Uterus (tissue), 4 donors: ENCODE measurements around the gene CDT1. TPM values are rescaled to one million over a fixed set of nuclear protein-coding genes. Genes with fewer than 3 reads are reported as not detected.

Source experiments
- DNase-seq, 2 donors: peaks; one replicate each; pipeline ENCODE4 v3.0.0-alpha.2; 2019 to 2020
- H3K27ac ChIP-seq, 2 donors: fragments of 200-600 bp; sonication (generic); 1 replicate in 1 of 2; 2 replicates in 1 of 2; pipeline ENCODE4 v1.5.1; 2016 to 2018
- H3K27me3 ChIP-seq, 2 donors: fragments of 200-600 bp; sonication (generic); one replicate each; pipeline ENCODE4 v1.5.1; 2018 to 2019; ENCODE audit warnings: control low read depth in 1 of 2
- H3K36me3 ChIP-seq, 2 donors: fragments of 200-600 bp; sonication (generic); one replicate each; pipeline ENCODE4 v1.5.1; 2019; ENCODE audit warnings: control low read depth in 1 of 2
- H3K4me1 ChIP-seq, 2 donors: fragments of 200-600 bp; sonication (generic); one replicate each; pipeline ENCODE4 v1.5.1; 2018 to 2019; ENCODE audit warnings: control low read depth in 1 of 2
- H3K4me3 ChIP-seq, 2 donors: fragments of 200-600 bp; sonication (generic); 1 replicate in 1 of 2; 2 replicates in 1 of 2; pipeline ENCODE4 v1.5.1; 2018 to 2019; ENCODE audit warnings: mild to moderate bottlenecking in 1 of 2
- H3K9me3 ChIP-seq, 2 donors: fragments of 200-600 bp; sonication (generic); one replicate each; pipeline ENCODE4 v1.5.1; 2019; ENCODE audit warnings: control low read depth in 1 of 2
- POLR2A ChIP-seq, 2 donors: fragments of 450-650 bp; IDR thresholded peaks; one replicate each; pipeline ENCODE4 v1.6.1; 2016; ENCODE audit warnings: antibody characterized with exemption in 2 of 2, mild to moderate bottlenecking in 1 of 2, moderate library complexity in 1 of 2
- intact Hi-C: fragments of 100-400 bp; cut with DNase I; formaldehyde crosslinking; loops from one replicate; pipeline ENCODE4 v1.15.1; 2023; ENCODE audit warnings: low total_unique reads
- total RNA-seq, 4 donors: library from RNA; depleted of rRNA in 3 of 4; stranded (reverse); fragments of >200 nt in 3 of 4; gene quantifications; one replicate each; pipeline versions ENCODE4 v1.1.0 to v1.2.4, GENCODE V29; 2014 to 2023
- TF ChIP-seq, protein P1 (sequence below), 4 experiments: fragments of 200-600 bp in 2 of 4; fragments of 450-650 bp in 2 of 4; sonication (generic) in 2 of 4; IDR thresholded peaks; one replicate each; pipeline ENCODE4 v1.5.1; 2016 to 2019; ENCODE audit warnings: antibody characterized with exemption in 4 of 4, mild to moderate bottlenecking in 2 of 4, moderate library complexity in 1 of 4
- donor health status: DM: yes; HTN: yes; CAD: no.

CDT1 gene
- total RNA-seq, 4 donors from 2014 or later, result 0.34 to 6.6 TPM; not detected in 2

DNA sequence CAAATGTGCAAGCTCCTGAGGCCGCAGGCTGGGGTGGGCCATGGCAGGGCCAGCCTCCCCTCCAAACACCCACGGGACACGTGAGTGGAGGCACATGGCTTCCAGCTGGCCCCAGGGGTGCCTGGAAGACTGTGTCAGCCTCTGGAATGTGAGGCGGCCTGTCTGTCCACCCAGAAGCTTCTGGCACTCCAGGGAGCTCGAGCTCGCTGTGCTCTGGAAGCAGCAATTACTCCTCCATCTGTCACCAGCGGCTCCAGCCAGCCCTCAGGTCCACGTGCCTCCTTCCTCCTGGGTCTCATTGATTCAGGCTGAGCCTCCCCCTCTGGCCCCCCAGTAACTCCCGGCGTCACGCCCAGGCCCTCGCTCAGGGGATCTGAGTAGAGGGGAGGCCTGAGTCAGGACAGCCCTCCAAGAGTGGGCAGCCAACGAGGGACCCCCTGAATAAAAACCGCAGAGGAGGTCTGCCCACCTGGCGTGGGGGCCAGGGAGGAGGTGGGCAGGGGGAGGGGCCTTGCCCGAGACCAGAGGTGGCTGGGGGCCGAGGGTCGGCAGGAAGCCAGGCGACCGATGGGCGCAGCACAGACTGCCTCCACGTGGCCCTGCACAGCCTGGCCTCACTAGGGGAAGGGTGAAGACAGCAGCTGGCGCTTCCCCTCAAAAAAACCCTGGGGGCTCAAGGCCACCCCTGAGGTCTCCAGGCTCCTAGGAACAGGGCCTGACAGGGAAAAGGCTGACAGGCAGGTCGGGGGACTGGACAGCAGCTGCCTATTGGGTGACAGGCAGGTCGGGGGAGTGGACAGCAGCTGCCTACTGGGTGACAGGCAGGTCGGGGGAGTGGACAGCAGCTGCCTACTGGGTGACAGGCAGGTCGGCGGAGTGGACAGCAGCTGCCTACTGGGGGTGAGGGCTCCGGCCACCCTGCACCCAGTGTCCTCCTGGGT, 30.4 kb upstream of the CDT1 start:
- Histone ChIP-seq H3K27me3 (no peaks in the 10 kb centered on the region), H3K4me3 (no peak overlapping the region), H3K4me1 (peaks cover 9 to 56% of the 10 kb centered on the region in 2 donors), H3K27ac (peak overlapping the region; percentile 39 to 73), H3K9me3 (no peaks in the 10 kb centered on the region), H3K36me3 (no peaks in the 10 kb centered on the region)
- intact Hi-C loops, result no loop called here
- TF ChIP-seq POLR2A (IDR thresholded peaks at IDR 0.05), result no peak
- TF ChIP-seq, protein P1, sequence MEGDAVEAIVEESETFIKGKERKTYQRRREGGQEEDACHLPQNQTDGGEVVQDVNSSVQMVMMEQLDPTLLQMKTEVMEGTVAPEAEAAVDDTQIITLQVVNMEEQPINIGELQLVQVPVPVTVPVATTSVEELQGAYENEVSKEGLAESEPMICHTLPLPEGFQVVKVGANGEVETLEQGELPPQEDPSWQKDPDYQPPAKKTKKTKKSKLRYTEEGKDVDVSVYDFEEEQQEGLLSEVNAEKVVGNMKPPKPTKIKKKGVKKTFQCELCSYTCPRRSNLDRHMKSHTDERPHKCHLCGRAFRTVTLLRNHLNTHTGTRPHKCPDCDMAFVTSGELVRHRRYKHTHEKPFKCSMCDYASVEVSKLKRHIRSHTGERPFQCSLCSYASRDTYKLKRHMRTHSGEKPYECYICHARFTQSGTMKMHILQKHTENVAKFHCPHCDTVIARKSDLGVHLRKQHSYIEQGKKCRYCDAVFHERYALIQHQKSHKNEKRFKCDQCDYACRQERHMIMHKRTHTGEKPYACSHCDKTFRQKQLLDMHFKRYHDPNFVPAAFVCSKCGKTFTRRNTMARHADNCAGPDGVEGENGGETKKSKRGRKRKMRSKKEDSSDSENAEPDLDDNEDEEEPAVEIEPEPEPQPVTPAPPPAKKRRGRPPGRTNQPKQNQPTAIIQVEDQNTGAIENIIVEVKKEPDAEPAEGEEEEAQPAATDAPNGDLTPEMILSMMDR (IDR thresholded peaks at IDR 0.05), result no peak
- DNase-seq, result peak in 1 of 2 donors; percentile 69

GRCh38 chr16:88773812-88774291, 29.7 kb upstream of the CDT1 start:
- no peaks in the 10 kb centered on the region for H3K36me3 ChIP-seq
- intact Hi-C loops, result no loop called here
- no peak overlapping the region for H3K4me3 ChIP-seq
- no peak for TF ChIP-seq POLR2A (IDR thresholded peaks at IDR 0.05)
- TF ChIP-seq, protein P1 (IDR thresholded peaks at IDR 0.05), result no peak
- DNase-seq, result no peak
- peaks cover 2 to 55% of the 10 kb centered on the region in 2 donors for H3K4me1 ChIP-seq
- no peaks in the 10 kb centered on the region for H3K9me3 ChIP-seq
- H3K27ac ChIP-seq, result no peak overlapping the region
- H3K27me3 ChIP-seq, result no peaks in the 10 kb centered on the region

GRCh38 chr16:88774544-88775393, 28.8 kb upstream of the CDT1 start:
- Histone ChIP-seq H3K4me3 (no peak overlapping the region), H3K27me3 (no peaks in the 10 kb centered on the region), H3K36me3 (no peaks in the 10 kb centered on the region), H3K27ac (no peak overlapping the region), H3K9me3 (no peaks in the 10 kb centered on the region), H3K4me1 (peaks cover 0 to 56% of the 10 kb centered on the region in 2 donors)
- no peak for DNase-seq
- intact Hi-C loops, result no loop called here
- TF ChIP-seq POLR2A (IDR thresholded peaks at IDR 0.05), result no peak
- TF ChIP-seq, protein P1 (IDR thresholded peaks at IDR 0.05), result no peak

DNA sequence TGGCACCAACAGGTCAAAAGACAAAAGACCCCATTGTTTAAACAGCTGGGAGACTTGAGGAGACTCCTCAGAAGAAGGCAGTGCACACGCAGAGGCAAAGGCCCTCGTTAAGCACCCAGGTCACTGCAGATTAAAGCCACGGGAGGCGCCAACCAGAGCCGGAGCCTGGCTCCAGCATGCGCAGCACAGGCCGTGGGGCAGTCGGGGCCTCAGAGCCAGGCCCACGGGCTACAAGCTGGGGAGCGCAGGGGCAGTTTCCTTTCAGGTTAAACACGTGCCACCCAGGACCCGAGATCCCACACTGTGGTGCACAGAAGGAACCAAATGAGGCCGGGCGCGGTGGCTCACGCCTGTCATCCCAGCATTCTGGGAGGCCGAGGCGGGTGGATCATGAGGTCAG, 27.8 kb upstream of the CDT1 start:
- intact Hi-C loops, result no loop called here
- no peak overlapping the region for H3K4me3 ChIP-seq
- no peak overlapping the region for H3K27ac ChIP-seq
- no peaks in the 10 kb centered on the region for H3K9me3 ChIP-seq
- DNase-seq, result no peak
- TF ChIP-seq, protein P1 (IDR thresholded peaks at IDR 0.05), result no peak
- no peak for TF ChIP-seq POLR2A (IDR thresholded peaks at IDR 0.05)
- H3K27me3 ChIP-seq, result no peaks in the 10 kb centered on the region
- no peaks in the 10 kb centered on the region for H3K36me3 ChIP-seq
- H3K4me1 ChIP-seq, result peaks cover 0 to 49% of the 10 kb centered on the region in 2 donors
